GM21515 (cell line): ENCODE data around the gene KCNJ6.
"Not testable (repeated sequence)": the region's sequence is repeated elsewhere in the genome, so short reads cannot be mapped to it uniquely, and the experiment has no call there.

Experiments
- ATAC-seq: cut with Tn5 transposase; IDR thresholded peaks from one replicate; pipeline ENCODE4 v1.9.1; 2021; ENCODE audit not compliant: unreplicated experiment

The KCNJ6 gene

GRCh38 chr21:37686991-37687810, 229.1 kb downstream of the KCNJ6 start:
- no peak for ATAC-seq

GRCh38 chr21:37684547-37684946, 231.7 kb downstream of the KCNJ6 start:
- no peak for ATAC-seq

- ATAC-seq = no peak
Observed at GRCh38 chr21:37684115-37684493, 232.2 kb downstream of the KCNJ6 start.

- no peak for ATAC-seq
Observed at GRCh38 chr21:37683396-37684114, 232.7 kb downstream of the KCNJ6 start.

GRCh38 chr21:37682966-37683365, 233.3 kb downstream of the KCNJ6 start:
- ATAC-seq = no peak

GRCh38 chr21:37677006-37677405, 239.3 kb downstream of the KCNJ6 start:
- ATAC-seq = no peak

- ATAC-seq = no peak
Observed at GRCh38 chr21:37675202-37675801, 241.0 kb downstream of the KCNJ6 start.

- ATAC-seq = no peak
Observed at GRCh38 chr21:37673801-37674575, 242.3 kb downstream of the KCNJ6 start.

- ATAC-seq = no peak
Observed at GRCh38 chr21:37671381-37671780, 244.9 kb downstream of the KCNJ6 start.

- ATAC-seq = no peak
Observed at GRCh38 chr21:37670883-37671282, 245.4 kb downstream of the KCNJ6 start.

GRCh38 chr21:37669249-37669648, 247.0 kb downstream of the KCNJ6 start:
- ATAC-seq = no peak

GRCh38 chr21:37668462-37669239, 247.6 kb downstream of the KCNJ6 start:
- ATAC-seq = no peak

- no peak for ATAC-seq
Observed at GRCh38 chr21:37667380-37667779, 248.9 kb downstream of the KCNJ6 start.

- ATAC-seq = no peak
Observed at GRCh38 chr21:37665230-37666024, 250.8 kb downstream of the KCNJ6 start.

GRCh38 chr21:37662227-37662626, 254.0 kb downstream of the KCNJ6 start:
- not testable (repeated sequence) for ATAC-seq

- no peak for ATAC-seq
Observed at GRCh38 chr21:37660709-37661108, 255.5 kb downstream of the KCNJ6 start.

GRCh38 chr21:37659874-37660273, 256.4 kb downstream of the KCNJ6 start:
- no peak for ATAC-seq

- no peak for ATAC-seq
Observed at GRCh38 chr21:37658817-37659458, 257.3 kb downstream of the KCNJ6 start.
